Activated naive CD4-positive, alpha-beta T cell treated with anti-CD3 and anti-CD28 coated beads, Interleukin-2, amount 10 ng/mL, durations not matched to agents 5 hours and 36 hours (primary cell): ENCODE results near the gene DFFA. TPM values are rescaled to one million over a fixed set of nuclear protein-coding genes. Genes with fewer than 3 reads are reported as not detected.

Experiments
- total RNA-seq, 2 experiments: library from RNA; stranded (reverse); gene quantifications; one replicate each; pipeline ENCODE4 v1.2.3, GENCODE V29; 2021

DFFA gene, protein sequence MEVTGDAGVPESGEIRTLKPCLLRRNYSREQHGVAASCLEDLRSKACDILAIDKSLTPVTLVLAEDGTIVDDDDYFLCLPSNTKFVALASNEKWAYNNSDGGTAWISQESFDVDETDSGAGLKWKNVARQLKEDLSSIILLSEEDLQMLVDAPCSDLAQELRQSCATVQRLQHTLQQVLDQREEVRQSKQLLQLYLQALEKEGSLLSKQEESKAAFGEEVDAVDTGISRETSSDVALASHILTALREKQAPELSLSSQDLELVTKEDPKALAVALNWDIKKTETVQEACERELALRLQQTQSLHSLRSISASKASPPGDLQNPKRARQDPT
- 10 to 100 TPM; 26.3 to 28.6 TPM for total RNA-seq

DNA sequence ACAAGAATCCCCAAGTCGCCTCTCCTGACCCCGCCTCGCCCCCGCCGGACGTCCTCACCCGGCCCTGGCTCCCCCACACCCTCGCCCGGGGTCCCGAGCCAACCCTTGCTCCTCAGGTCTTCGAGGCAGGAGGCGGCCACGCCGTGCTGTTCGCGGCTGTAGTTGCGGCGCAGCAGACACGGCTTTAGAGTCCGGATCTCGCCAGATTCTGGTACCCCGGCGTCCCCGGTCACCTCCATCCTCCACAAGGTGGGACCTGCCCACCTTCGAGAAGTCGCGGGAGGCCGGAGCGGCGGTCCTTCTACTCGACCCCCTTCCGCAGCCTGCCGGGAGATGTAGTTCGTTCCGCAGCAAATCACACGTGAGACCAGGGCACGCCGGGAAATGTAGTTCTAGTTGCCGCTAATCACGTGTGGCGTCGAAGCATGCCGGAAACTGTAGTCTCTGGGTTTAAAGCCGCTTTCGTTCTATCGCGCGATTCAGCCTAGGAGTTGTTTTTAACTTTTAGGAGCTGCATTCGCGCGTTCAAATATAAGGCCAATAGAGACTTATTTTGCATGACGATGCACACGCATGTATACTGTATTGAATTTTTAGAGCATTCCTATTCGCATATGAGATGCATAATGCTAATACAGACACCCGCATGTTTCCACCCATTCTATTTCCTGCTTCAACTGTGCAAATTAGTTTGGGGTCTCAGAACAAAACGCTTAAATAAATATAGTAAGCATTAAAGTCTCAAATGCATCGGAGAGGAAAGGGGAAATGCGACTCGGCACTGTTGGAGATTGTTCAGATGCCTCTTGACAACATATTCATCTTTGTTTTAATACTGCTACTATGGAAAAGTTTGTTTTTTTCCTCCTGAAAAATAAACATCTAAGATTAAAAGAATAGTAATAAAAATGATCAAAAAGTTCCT is at the start of gene DFFA:
Gene DFFA, minus strand, starts transcription at position 310 of the 925 bp plus-strand sequence. Its CDS starts 71 bp downstream, at position 239.

DNA sequence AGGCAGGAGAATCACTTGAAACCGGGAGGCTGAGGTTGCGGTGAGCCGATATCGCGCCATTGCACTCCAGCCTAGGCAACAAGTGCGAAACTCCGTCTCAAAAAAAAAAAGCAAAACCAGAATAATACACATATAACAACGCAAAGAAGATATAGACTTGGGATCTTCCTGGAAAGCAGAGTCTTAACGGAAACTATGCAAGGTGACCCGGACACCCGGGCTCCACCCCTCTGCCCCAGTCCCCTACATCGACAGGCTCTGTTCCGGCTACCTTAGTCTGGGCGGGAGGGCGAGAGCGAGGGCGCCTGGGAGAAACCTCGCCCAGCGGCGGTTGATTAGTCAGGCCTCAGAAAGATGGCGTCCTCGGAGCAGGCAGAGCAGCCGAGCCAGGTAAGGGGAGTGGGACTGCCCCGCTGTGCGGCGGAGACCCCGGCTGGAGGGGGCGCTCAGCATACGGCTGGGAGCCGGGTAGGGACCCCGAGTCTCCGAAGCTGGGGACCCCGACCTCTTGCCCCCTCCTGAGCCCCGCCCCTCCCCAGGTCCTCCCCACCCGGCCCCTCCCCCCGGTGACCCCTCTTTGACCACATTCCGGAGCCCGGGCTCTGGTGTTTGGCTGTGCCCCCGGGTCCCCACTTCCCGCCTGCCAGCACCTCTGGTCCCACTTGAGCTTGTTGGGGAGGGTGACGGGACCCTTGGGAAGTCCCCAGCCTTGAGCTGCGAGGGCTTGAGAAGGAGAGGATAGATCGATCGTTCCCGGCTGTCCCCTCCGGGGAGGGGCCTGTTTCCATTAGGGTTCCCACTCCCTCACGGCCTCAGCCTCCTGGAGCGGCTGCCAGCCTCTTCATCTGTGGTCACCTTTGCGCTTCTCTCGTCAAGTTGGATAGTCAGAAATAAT is 2.5 kb upstream of the DFFA start, which contains the start of gene PEX14:
Gene PEX14, plus strand, starts transcription at position 338 of the 895 bp plus-strand sequence. Its CDS starts 17 bp downstream, at position 355.

GRCh38 chr1:10449751-10450150 is 22.6 kb downstream of the DFFA start, which contains the start of gene CORT:
TSS of gene CORT (plus strand) at chr1:10450031. CDS start at chr1:10450224, 193 bp downstream.

DNA sequence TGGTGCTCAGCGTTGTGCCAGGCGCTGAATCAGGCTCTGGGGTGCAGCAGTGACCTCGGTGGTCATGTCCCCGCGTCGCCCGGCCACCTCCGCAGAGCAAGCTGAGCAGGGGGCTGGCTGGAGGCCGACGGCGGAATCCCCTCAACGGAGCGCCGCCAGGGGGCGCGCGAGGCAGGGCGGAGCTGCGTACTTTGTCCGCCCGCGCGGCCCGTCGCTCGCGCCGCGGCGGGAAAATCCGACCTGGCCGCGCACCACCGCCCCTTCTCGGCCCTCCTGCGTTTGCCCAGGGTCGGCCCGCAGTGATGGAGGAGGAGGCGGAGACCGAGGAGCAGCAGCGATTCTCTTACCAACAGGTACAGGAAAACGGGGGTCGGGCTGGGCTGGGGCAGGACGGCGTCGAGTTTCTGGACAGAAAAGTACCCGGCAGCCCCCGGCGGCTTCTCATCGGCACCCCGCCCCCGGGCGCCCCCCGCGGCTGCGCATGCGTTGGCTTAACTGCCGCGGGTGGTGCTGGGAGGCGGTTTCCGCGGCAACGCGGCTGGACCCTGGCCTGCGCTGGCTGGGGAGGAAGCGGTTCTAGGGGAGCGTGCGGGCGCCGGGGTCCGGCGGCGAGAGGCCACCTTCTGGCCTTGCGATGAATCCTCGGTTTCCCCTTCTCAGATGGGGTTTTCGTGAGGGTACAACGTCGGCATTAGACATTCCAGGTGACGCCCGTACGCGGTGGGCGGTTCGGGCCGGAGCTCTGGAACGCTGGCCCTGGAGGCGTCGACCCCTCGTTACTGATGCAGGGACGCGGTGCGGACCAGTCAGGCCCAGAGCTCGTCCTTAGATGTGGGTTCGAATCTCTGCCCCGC is 41.9 kb downstream of the DFFA start, which contains the start of gene CENPS:
Gene CENPS, plus strand, starts transcription at position 218 of the 854 bp plus-strand sequence. Its CDS starts 85 bp downstream, at position 303.

Other genes with a start within 250 kb of the DFFA start
- gene PGD, start 73.5 kb downstream of the DFFA start, total RNA-seq: 10 to 100 TPM; 70.9 to 74.0 TPM
- gene CENPS, start 42.1 kb downstream of the DFFA start, total RNA-seq: 10 to 100 TPM; 11.3 to 11.6 TPM
- gene CORT, start 22.5 kb downstream of the DFFA start, total RNA-seq: under 1 TPM in 1 of 2 experiments, not detected in 1; 0.35 TPM
- 10 to 100 TPM; 17.4 to 17.6 TPM for gene PEX14, start 2.4 kb upstream of the DFFA start, total RNA-seq